SU-DHL-6 (cell line): ENCODE measurements around the gene USH1C.

Source experiments
- EZH2phosphoT487 ChIP-seq: fragments of 200-600 bp; sonication (generic), shearing (Covaris generic); conservative IDR thresholded peaks from 2 replicates; pipeline ENCODE4 v1.6.1; 2018; ENCODE audit warnings: mild to moderate bottlenecking, antibody characterized with exemption, low read length, moderate library complexity, mixed read lengths
- TF ChIP-seq, protein P1 (sequence below): fragments of 200-600 bp; sonication (generic); IDR thresholded peaks from one replicate; pipeline ENCODE4 v1.5.1; 2017; ENCODE audit warnings: antibody characterized with exemption, mild to moderate bottlenecking, low read length, moderate library complexity; ENCODE audit not compliant: insufficient read depth, poor library complexity, severe bottlenecking

DNA sequence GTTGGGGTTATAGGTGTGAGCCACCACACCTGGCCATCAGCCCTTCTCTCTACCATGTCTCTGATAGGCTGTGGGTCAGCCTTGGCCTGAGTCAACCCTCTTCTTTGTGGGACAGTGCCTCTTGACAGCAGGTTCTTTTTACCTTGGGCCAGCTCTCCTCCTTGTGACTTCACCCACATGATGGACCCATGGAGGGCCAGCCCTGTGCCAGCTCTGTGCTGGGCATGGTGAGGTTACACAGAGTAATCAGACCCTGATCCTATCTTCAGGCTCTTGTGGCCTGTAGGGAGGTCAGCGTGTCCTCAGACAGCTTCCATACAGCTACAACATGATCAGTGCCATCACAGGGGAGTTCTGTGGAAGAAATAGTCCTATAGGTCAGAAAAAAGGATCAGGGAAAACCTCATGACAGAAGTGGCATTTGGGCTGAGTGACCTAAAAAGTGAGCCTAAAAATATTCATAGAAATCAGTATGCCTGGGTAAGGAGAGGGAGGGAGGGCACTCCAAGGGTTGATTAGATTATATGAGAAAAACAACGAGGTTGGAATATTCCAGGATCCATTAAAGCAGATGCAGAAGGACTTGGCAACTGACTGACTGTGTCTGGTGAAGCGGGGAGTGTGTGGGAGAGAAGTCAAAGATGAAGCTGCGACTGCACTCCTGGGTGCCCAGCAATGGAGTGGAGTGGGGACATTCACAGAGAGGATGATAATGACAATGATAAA, 19.9 kb upstream of the USH1C start:
- TF ChIP-seq, protein P1, sequence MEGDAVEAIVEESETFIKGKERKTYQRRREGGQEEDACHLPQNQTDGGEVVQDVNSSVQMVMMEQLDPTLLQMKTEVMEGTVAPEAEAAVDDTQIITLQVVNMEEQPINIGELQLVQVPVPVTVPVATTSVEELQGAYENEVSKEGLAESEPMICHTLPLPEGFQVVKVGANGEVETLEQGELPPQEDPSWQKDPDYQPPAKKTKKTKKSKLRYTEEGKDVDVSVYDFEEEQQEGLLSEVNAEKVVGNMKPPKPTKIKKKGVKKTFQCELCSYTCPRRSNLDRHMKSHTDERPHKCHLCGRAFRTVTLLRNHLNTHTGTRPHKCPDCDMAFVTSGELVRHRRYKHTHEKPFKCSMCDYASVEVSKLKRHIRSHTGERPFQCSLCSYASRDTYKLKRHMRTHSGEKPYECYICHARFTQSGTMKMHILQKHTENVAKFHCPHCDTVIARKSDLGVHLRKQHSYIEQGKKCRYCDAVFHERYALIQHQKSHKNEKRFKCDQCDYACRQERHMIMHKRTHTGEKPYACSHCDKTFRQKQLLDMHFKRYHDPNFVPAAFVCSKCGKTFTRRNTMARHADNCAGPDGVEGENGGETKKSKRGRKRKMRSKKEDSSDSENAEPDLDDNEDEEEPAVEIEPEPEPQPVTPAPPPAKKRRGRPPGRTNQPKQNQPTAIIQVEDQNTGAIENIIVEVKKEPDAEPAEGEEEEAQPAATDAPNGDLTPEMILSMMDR = no peak
- TF ChIP-seq EZH2phosphoT487 = no peak
